Stimulated activated CD4-positive, alpha-beta T cell treated with anti-CD3 and anti-CD28 coated beads, TNF-alpha, amount 100 ng/mL, for 1 hour (primary cell): Measurements from ENCODE around the gene EHBP1.

Source experiments
- DNase-seq, 3 donors: peaks; one replicate each; pipeline ENCODE4 v3.0.0-alpha.2; 2020; ENCODE audit warnings: low read depth in 3 of 3, low spot score in 1 of 3

EHBP1 gene

DNA sequence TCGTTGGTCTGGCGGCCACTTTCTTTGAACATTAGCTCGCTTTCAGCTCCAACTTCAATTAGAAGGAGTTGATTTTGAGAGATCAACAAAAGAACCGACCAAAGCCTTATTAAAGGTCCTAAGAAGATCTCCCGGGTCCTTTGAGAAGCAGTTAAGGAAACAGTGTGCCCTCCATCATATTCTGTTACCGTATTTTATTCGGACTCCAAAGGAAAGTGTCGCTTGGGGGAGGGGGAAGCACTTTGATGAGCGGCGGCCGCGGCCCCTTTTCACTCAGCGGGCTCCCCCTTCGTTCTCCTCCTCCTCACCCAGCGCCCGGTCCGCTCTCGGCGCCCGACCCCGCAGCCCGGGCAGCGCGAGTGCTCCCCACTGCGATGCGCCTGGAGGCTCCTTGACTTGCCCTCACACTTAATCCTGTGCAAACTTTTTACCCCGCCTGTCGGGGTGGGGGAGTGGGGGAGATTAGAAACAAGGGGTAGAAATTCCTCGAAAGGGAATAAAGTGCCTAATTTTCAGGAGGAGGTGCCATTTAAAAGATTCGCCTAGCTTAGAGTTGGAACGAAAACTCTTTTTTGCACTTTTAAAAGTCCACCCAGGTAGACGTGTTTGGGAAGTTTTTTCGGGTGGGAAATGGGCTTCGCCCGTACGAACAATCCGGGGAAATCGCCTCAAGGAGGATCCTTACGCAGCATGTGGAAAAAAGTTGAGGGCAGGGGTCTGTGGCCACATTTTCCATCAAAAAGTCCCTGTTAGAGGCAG, 343.9 kb downstream of the EHBP1 start:
- DNase-seq = no peak

DNA sequence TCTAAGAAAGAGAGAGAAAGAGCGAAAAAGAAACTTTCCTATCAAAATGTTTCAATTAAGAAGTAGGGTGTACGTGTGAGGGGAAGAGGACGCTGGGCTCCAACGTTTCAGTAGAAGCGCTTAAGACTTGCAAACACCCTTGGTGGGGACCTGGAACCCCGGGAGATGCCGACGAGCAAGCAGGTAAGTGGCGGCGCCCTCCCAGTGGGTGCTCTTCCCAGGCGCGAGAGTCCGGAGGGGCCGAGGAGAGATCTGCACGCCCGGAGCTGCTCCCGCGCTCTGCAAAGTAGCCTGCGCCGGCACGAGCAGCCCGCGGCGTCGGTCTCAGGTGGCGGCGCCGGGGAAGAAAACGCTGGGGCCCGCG, 344.4 kb downstream of the EHBP1 start:
- no peak for DNase-seq

DNA sequence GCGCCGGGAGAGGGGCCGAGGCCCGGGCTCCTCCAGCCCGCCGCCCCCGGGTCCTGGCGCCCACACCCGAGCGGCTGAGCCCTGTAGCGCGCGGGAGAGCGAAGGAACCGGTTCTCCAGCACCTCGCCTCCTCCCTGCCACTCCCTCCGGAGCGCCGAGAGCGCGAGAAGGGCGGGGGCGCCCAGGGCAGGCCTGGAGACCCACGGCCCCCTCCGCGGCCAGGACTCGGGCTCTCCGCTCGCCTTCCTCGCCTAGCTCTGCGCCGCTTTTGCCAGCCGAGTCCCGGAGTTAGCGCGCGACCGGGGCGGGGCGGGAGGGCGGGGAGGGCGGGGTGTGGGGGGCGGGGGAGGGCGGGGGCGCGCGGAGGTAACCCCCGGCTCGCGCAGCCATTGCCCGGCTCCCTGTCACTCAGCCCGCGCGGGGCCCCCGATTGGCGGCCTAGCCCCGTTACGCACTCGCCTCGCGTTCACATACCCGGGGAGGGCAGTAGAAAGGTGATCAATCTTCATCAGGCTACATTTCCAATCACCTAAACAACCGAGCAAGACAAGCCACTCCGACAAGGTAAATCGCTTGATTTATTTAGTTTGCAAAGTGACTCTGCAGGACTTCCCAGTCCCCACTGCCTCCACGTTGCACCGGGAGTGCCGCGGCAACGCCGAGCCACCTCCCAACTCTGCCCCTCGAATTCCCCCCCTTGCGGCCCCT, 345.0 kb downstream of the EHBP1 start, which contains the start of gene OTX1:
Gene OTX1, plus strand, starts transcription at position 497 of the 708 bp plus-strand sequence. CDS start 2,161 bp downstream, outside the sequence.
- DNase-seq = no peak

DNA sequence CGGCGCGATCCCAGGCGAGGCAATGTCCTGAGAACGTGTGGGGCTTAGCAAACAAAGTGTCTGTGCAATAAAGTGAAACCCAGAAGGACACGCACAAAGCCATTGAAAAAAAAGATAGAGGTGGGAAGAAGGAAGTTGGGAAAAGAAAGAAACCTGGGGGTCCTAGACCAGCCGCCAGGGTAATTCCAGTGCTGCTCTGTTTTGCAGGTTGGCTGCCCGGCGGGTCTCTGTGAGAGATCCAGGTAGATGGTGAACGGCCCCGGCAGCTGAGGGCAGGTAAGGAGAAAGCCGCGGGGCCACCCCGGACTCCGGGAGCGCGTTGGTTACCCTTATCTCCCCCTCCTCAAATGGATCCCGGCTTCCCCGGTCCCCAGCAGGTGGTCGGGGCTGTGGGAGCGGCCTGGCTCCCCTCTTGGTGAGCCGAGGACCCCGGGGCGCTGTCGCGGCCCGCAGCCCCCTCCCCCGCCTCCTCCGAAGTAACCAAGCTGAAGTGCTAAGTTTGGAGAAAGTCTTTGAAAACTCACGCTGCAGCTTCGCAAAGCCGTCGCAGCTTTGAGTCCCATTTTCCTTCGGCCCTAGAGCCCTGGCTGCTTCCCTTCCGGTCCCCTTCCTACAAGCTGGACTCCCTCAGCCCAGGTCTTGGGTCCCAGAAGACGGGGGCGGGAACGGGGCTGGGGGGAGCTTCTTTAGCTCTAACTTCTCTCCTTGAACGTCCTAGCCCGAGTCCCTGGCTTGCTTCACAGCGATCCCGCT, 345.7 kb downstream of the EHBP1 start:
- DNase-seq = no peak

DNA sequence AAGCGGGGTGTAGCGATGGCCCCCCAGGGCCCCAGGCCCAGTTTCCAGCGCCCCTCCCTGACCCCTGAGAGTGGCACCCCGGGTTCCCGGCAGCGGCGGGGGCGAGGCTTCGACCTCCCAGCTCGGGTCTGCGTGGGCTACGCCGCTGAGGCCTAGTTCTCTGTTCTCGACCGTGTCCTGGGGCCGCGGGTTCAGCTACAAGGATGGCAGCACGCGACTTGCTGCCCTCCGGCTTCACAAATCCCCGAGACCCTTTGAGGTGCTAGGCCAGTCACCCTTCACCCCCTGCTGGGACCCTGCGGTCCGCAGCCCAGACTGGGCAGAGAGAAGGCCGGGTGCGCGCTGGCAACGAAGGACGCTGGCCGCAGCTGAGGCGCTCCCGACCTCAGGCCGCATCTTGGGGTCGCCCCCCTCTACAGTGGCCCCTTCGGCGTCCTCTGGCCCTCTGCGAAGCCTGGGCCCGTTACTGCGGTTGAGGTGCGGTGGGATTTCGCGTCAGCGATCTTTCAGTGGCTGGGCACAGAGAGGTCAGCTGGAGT, 346.4 kb downstream of the EHBP1 start:
- no peak for DNase-seq

DNA sequence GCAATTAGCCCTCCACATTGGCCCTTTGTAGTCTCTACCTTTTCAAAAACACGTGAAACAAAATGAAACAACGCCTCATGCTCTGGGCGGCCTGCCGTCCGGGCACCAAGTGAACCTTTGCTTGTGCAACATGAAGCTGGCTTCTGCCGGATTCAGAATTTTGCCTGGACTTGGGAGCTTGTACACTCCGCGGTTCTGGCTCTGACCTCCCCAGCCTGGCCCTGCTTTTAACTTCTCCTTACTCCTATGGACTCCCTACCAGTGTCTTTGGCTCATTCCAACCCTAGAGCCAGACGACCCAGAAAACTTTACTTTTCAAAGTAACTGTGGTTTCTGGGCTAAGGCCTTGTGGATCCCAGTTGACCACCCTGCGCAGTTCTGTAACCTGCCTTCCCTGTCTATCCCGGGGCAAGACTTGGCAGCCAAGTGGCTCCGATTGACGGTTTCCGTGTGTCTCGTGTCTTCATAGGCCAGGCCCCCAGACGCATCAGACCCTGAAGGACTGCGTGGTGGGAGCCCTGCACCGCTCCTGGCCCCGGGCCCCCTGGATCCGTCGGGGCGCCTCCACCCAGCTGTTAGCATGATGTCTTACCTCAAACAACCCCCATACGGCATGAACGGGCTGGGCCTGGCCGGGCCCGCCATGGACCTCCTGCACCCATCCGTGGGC, 347.0 kb downstream of the EHBP1 start:
- DNase-seq = no peak

DNA sequence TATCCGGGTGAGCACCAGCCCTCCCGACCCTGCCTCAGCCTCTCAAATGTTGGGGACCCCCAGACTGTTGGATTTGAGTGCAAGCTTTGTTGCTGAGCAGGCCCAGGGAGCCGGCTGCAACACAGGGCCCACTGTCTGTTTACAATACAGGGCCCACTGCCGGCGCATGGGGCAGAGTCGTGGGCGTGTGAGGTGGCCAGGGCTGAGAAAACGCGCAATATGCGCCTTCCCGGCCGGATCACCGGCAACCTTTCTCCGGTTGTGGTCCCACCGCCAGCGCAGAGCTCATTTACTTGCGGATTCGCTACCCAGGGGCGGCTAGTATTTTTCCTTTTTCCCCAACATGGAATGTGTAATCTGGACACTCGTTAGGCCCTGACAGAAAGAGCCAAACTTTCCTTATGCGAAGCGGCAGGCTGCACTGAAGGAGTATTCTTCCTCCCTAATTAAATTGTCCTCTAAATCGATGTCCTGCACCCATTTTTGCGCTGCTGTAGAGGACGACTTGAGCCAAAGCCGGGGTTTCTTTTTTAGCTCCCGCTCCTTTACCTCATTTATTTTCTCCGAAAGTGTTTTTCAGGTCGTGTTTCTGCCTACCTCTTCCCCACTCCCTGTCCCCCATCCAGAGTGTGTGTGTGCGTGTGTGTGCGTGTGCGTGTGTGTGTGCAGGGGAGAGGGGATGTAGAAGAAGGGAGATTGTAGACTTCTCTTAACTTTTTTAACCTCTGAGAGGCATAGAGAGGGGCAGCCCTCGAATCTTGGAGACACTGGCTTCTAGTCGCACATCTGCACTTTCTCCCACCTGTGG, 347.8 kb downstream of the EHBP1 start:
- no peak for DNase-seq

DNA sequence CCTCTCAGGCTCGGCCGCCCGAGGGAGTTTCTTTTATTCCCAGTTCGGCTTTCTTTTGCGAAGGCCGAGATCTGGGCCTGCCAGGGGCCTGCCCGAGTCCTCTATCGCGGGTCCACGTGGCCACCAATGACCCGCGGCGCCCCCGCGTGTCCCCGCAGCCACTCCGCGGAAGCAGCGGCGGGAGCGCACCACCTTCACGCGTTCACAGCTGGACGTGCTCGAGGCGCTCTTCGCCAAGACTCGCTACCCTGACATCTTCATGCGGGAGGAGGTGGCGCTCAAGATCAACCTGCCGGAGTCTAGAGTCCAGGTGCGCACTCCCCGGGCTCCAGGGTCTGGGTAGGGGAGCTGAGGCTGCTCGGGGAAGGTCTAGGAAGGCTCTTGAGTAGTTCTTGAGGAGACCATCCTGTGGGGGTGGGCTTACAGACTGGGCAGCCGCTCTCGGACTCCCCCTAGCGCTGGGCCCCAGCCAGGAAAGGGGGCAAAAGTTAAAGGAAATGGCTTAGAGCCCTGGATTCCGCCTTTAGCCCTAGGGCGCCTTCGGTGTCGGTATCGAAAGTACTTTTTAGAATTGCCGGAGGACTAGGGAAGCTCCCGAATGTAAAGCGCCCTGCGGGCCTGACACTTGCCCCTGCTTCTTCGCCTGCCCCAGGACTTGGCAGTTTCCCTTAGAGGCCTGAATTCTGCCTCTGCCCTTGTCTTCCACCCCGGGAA, 348.5 kb downstream of the EHBP1 start:
- no peak for DNase-seq

DNA sequence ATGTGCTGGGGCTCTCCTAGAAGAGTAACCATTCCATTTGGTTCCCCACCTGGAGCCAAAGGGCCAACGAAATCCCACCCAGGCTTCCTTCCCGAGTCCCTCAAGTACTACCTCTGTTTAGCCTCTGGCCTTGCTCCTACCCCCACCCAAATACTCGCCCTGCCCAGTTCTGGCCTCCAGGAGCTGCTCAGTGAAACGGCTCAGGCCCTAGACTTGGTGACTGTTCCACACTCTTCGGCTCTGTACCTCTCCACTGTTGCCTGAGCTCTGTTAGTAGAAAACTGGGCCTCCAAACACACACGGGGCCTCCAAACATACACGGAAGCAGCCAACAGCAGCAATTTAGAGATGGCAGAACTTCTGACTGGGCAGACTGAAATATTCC, 349.3 kb downstream of the EHBP1 start:
- no peak for DNase-seq

- no peak for DNase-seq
Measured at GRCh38 chr2:63055226-63056106, 350.0 kb downstream of the EHBP1 start.

- DNase-seq = no peak
Measured at GRCh38 chr2:63056107-63057050, 350.9 kb downstream of the EHBP1 start.

GRCh38 chr2:63057249-63058143, 352.0 kb downstream of the EHBP1 start:
- no peak for DNase-seq

GRCh38 chr2:63058144-63058920, 352.8 kb downstream of the EHBP1 start:
- DNase-seq = no peak

DNA sequence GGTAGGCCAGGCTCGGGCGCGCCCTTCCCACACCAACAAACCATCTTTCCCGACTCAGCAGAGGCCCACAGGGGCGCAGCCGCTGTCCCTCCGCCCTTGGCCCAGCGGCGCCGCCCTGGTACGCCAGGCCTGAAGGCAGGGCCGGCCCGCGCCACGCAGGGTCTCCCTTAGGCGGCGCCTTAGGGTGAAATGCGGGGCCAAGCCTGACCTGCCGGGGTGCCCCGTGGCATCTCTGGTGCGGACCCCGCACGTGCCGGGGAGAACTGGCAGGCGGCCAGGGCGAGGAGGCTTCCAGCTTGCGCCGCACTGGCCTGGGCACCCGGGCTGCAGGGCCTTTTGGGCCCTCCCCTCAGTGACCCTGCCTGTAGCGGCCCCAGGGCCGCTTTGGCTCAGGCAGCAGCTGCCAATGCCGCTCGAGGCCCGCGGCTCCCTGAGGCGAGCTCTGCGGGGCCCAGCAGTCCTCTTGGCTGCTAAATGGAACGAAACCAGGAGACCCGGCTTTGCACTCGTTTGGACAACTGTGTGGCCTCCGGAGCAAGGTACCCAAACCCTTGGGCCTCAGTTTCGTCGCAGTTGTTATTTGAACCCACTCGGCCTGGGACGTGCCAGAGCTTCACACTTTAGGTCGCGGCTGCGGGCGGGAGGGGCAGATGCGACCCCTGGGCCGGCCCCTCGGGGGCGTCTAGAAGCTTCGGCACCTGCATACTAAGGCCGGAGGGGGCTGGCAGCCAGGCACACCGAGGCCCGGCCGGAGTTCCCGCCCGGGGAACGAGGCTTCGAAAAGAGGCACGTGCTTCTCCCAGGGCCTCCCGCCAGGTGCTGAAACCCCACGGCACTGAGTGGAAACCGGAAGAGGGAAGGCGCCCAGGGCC, 353.6 kb downstream of the EHBP1 start:
- DNase-seq = no peak
